ENCODE measurements around the gene EPC1.

GRCh38 chr10:32341596-32341995 is 5.4 kb downstream of the EPC1 start:
- no peak for TF ChIP-seq POLR2A (IDR thresholded peaks at IDR 0.05; ENCODE audit: low read depth, low read length)
- no peak for TF ChIP-seq POLR2AphosphoS5 (IDR thresholded peaks at IDR 0.05; ENCODE audit: low read depth, low read length)
- no peak for TF ChIP-seq TAF1 (IDR thresholded peaks at IDR 0.05; ENCODE audit: low read depth, low read length)

All from GM12891 (cell line).